ENCODE results near the gene SCARB1. TPM values are rescaled to one million over a fixed set of nuclear protein-coding genes. Genes with fewer than 3 reads are reported as not detected.

SCARB1 gene
- total RNA-seq, 1 donor from 2014 or later = 10.0 TPM

- peak; percentile 15 for DNase-seq (ENCODE audit: low read depth)
Measured at GRCh38 chr12:124862768-124863415, 772 bp downstream of the SCARB1 start.

GRCh38 chr12:124861898-124862676, 1.6 kb downstream of the SCARB1 start:
- DNase-seq (ENCODE audit: low read depth) = no peak

GRCh38 chr12:124861492-124861891, 2.2 kb downstream of the SCARB1 start:
- DNase-seq (ENCODE audit: low read depth) = no peak

- no peak for DNase-seq (ENCODE audit: low read depth)
Measured at GRCh38 chr12:124857921-124858461, 5.7 kb downstream of the SCARB1 start.

GRCh38 chr12:124856842-124857178, 6.9 kb downstream of the SCARB1 start:
- no peak for DNase-seq (ENCODE audit: low read depth)

GRCh38 chr12:124856132-124856841, 7.4 kb downstream of the SCARB1 start:
- no peak for DNase-seq (ENCODE audit: low read depth)

GRCh38 chr12:124855275-124855957, 8.2 kb downstream of the SCARB1 start:
- no peak for DNase-seq (ENCODE audit: low read depth)

- no peak for DNase-seq (ENCODE audit: low read depth)
Measured at GRCh38 chr12:124854637-124855184, 9.0 kb downstream of the SCARB1 start.

GRCh38 chr12:124853781-124854636, 9.7 kb downstream of the SCARB1 start:
- no peak for DNase-seq (ENCODE audit: low read depth)

- DNase-seq (ENCODE audit: low read depth) = no peak
Measured at GRCh38 chr12:124852911-124853427, 10.7 kb downstream of the SCARB1 start.

GRCh38 chr12:124852329-124852831, 11.3 kb downstream of the SCARB1 start:
- DNase-seq (ENCODE audit: low read depth) = peak; percentile 25

- DNase-seq (ENCODE audit: low read depth) = peak; percentile 19
Measured at GRCh38 chr12:124851342-124851741, 12.3 kb downstream of the SCARB1 start.

GRCh38 chr12:124849382-124849781, 14.3 kb downstream of the SCARB1 start:
- DNase-seq (ENCODE audit: low read depth) = no peak

GRCh38 chr12:124848621-124849380, 14.9 kb downstream of the SCARB1 start:
- DNase-seq (ENCODE audit: low read depth) = no peak

GRCh38 chr12:124847113-124848074, 16.3 kb downstream of the SCARB1 start:
- DNase-seq (ENCODE audit: low read depth) = no peak

- DNase-seq (ENCODE audit: low read depth) = no peak
Measured at GRCh38 chr12:124844411-124845397, 19.0 kb downstream of the SCARB1 start.

All from renal cortical epithelial cell (primary cell).